Fibroblast of lung (primary cell): ENCODE results near the gene TOGARAM2.

Experiments
- CTCF ChIP-seq, 2 donors: IDR thresholded peaks in 1 of 2; conservative IDR thresholded peaks in 1 of 2; 1 replicate in 1 of 2; 2 replicates in 1 of 2; pipeline ENCODE4 v1.5.1; 2011 to 2012; ENCODE audit warnings: low read length in 2 of 2, control low read depth in 1 of 2, inconsistent platforms in 1 of 2, low read depth in 1 of 2, mild to moderate bottlenecking in 1 of 2
- EZH2 ChIP-seq: IDR thresholded peaks from 2 replicates; pipeline ENCODE4 v1.5.1; 2012; ENCODE audit warnings: low read length, control low read depth, mild to moderate bottlenecking; ENCODE audit errors: missing control alignments

GRCh38 chr2:29011418-29012060 lies 30.4 kb downstream of the TOGARAM2 start:
- no peak for TF ChIP-seq CTCF (conservative IDR thresholded peaks at IDR 0.05 in 1 of 2, IDR thresholded peaks at IDR 0.05 in 1 of 2; ENCODE audit: low read depth in 1 of 2, low read length in 2 of 2)
- no peak for TF ChIP-seq EZH2
